HG03097 (cell line): ENCODE data around the gene TUT7.

Experiments used
- ATAC-seq: cut with Tn5 transposase; IDR thresholded peaks from one replicate; pipeline ENCODE4 v1.9.1; 2021; ENCODE audit not compliant: unreplicated experiment, low FRiP score

Gene TUT7

DNA sequence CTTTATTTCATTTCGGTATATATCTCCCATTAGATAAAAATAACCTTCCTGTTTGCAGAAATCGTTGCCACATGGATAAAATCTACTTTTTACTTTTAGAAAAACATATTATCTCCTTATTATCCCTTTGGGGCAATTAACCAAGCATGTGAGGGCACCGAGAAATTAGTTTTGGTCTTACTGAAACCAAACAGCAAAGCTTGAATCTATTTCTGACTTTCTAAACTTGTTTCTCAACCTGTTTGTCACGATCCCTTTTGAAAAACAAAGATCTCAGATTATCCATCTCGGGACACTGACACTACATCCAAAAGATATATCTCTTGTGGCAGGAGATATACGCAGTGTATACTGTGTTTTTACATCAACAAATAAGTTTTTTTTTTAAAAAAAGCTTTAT lies 2.3 kb downstream of the TUT7 start:
- ATAC-seq: no peak

GRCh38 chr9:86350006-86350760 lies 4.0 kb downstream of the TUT7 start:
- no peak for ATAC-seq

- ATAC-seq: no peak
Observed at GRCh38 chr9:86349271-86349670, 4.9 kb downstream of the TUT7 start.

DNA sequence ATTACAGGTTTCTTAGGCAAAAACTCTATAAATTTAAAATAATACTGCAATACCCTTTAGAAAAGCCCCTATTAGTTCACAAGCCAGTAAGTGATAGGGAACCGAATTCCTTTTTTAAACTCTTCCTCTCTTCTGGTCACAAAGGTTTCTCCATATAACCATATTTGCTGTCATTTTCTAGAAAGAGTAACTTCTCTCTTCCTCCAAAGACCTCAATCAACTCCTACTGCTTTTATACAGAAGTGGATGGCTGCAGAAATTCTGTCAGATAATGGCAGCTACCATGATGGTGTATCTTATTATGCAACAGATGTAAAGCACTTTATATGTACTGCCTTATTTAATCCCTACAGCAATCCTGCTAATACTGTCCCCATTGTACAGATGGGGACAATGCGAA lies 6.2 kb downstream of the TUT7 start:
- ATAC-seq: no peak

- no peak for ATAC-seq
Observed at GRCh38 chr9:86344818-86345217, 9.4 kb downstream of the TUT7 start.

GRCh38 chr9:86342269-86342668 lies 11.9 kb downstream of the TUT7 start:
- no peak for ATAC-seq

DNA sequence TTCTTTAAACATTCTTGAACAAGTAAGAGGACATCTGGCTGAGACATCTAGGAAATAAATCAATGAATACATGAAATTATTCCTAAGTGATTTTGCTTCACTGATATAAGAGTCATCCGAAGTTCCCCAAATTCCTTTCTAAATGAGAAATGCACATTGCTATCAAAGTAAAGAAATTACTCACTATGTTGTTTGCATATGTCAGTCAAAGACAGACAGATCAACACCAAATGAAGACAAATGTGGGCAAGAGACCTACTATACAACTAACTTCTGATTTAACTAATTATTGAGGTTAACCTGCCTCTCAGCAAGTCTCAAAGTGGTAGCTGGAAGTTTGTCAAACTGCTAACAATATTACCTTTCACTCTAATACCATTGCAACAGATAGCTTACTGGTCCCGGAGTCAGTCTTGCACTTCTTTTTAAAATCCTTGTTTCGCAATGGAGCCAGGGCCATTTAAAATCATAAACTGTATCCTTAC lies 13.2 kb downstream of the TUT7 start:
- no peak for ATAC-seq

- ATAC-seq: no peak
Observed at GRCh38 chr9:86340356-86341006, 13.7 kb downstream of the TUT7 start.

DNA sequence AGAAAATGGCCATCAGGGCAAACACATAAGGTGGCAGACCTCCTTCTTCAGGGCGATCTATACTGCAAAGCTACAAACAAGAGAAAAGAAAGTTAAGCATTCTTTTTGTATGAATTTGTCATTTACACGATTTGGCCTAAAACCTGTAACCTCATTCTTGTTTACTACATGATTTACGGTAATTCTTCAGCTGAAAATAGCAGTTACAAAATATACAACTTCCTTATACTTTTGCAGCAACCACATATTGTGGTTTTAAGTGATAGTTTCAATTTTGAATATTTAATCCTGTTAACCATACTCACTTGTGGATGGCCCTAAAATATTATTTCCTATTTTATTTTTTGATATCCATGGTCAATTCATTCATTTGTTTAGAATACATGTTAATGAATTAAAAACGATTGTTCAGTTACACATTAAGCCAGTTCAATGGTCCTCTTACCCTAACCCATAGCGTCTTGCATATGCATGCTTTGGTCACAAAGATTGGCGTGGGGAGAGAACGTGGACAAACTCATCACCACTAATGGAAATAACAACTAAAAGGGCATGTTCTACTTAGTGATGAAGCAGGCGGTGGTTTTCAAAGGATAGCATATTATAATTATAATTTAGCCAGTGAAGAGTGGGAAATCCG lies 16.6 kb downstream of the TUT7 start:
- no peak for ATAC-seq

DNA sequence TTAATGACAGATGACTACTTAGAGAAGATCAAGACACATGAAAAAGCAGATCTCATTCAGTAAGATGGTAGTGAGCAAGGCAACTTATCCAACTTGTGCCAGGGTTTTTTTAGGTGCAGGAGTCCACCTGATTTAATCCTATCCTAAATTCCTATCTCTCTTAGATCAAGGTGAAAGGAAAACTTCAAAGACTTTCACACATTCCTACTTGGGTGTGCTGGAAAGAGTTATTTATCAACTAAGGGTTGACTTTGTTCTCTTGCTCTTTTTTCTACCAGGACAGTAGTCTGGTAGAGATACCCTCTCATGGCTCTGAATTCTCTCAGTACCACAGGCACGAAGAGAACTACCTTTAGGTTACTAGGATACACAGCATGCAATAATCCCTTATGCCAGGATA lies 18.2 kb downstream of the TUT7 start:
- no peak for ATAC-seq

GRCh38 chr9:86333651-86334050 lies 20.6 kb downstream of the TUT7 start:
- no peak for ATAC-seq

DNA sequence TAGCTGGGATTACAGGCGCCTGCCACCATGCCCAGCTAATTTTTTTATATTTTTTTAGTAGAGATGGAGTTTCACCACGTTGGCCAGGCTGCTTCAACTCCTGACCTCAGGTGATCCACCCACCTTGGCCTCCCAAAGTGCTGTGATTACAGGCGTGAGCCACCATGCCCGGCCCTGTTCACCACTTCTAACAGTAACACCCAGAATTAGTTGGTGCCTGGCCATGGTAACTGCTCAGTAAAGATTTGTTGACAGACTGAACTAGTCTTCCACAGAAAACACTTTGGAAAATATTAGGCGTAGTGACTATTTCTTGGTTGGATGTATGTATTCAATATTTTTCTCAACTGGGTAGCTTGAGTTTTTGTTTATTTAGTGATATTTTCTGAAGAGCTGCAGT lies 24.0 kb downstream of the TUT7 start:
- ATAC-seq: no peak

- ATAC-seq: no peak
Observed at GRCh38 chr9:86329649-86330048, 24.6 kb downstream of the TUT7 start.

DNA sequence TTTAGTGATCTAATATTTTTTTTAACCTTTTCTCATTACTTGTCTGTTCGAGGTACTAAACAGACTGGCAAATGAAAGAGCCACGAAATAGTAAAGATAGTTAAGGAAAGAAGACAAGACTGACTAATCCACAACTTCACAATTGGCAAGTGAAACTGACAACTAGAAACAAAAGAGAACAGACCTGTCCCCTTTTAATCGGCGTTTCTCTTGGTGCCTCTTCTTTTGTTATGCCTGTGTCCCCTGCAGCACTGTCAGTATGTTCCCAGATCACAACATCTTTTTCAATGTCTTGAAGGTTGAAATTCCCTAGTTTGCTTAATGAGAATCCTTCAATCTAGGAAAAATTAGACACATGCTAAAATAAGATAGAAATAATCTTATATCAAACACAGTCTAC lies 26.1 kb downstream of the TUT7 start:
- no peak for ATAC-seq

DNA sequence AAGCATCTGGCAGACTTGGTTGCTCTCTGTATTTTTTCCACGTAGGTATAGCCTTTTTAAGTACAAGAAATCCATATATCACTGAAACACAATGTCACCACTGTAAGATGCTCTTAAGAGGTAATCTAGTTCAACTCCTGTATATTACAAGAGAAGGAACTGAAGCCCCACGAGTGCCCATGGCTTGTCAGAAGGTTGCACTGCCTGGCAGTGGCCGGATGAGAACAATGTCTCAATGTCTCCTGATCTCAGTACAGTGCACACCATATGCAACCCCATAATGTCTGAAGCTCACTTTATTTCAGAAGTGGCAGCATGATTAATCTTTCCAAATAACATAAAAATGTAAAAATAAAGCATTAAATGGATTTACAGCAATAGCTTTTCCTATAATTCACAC lies 27.7 kb downstream of the TUT7 start:
- ATAC-seq: no peak

GRCh38 chr9:86324901-86325300 lies 29.3 kb downstream of the TUT7 start:
- ATAC-seq: no peak

- no peak for ATAC-seq
Observed at GRCh38 chr9:86324308-86324707, 29.9 kb downstream of the TUT7 start.

GRCh38 chr9:86322973-86323644 lies 31.1 kb downstream of the TUT7 start:
- no peak for ATAC-seq

DNA sequence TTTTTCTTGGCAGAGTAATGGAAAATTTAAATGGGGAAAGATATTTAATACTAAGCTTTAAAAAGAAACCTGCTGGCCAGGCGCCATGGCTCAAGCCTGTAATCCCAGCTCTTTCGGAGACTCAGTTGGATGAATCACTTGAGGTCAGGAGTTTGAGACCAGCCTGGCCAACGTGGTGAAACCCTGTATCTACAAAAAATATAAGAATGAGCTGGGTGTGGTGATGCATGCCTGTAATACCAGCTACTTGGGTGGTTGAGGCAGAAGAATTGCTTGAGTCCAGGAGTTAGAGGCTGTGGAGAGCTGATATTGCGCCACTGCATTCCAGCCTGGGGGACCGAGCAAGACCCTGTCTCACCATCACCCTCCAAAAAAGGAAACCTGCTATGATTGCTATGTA lies 32.8 kb downstream of the TUT7 start:
- no peak for ATAC-seq

GRCh38 chr9:86318187-86318586 lies 36.0 kb downstream of the TUT7 start:
- no peak for ATAC-seq

DNA sequence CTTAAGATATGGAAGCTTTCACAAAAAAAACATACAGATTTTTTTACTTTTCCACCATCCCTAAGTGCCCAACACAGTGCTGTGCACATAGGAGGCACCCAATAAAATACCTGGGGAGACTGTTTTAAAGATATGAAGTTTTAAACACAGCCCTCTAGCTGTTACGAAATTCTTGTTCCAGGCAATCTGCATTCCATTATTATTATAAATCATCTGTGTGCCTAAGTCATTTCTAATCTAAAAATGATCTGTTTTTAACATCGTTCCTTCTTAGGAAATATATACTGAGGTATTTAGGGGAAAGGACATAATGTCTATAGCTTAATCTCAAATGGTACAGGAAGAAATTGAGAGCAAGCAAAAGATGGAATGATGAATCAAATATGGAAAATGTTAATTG lies 39.1 kb downstream of the TUT7 start:
- no peak for ATAC-seq
